Measurements from ENCODE around the gene FAM83B.

The FAM83B gene

DNA sequence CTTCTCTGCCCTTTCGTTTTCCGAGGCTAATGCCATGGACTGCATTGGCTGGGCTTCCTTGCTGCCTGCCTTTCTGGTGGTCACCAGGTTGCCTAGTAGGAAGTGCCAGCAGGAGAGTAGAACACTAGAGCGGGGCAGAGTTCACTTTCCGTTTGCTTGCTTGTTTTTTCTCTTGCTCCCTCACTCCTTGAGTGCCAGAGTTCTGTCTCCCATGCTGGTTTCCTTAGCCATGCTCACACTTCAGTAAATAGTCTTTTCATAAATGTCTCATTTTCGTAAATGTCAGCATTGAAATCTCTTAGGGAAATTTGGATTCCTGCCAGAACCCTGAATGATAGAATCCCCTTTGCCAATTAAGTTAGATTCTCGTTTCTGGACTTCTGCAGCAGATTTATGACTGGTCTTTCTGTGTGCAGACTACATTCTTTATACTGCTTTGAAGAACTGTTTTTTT, 63.9 kb downstream of the FAM83B start:
- H3K27me3 Mint-ChIP-seq: no peaks in the 10 kb centered on the region
- ATAC-seq (replicated peaks; ENCODE audit: extremely low read depth, poor library complexity, severe bottlenecking) (no peak), DNase-seq (ENCODE audit: low spot score in 2 of 2) (no peak)
- no peaks in the 10 kb centered on the region for H3K36me3 Mint-ChIP-seq (ENCODE audit: insufficient read depth)
- H3K9me3 Mint-ChIP-seq: peaks cover 6% of the 10 kb centered on the region
- no peak overlapping the region for H3K4me3 Mint-ChIP-seq
- H3K27ac Mint-ChIP-seq (ENCODE audit: low read depth): no peak overlapping the region
- H3K4me1 Mint-ChIP-seq: no peaks in the 10 kb centered on the region

DNA sequence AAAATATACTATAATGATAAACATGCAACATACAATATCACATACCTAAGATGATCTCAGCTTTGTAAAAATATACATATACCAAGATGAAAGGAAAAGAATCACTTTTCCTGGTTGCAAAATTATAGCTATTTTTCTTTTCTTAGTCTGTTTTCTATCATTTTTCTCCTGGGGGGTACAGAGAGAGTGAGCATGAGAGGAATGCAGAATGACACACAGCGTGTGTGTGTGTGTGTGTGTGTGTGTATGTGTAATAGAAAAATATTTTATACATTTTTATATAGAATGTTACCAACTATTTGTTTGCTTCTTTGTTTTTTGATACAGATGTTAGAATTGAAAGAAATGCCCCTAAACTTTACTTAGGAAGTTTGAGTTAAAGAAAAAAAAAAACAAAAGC, 64.3 kb downstream of the FAM83B start:
- H3K9me3 Mint-ChIP-seq: peaks cover 8% of the 10 kb centered on the region
- H3K27me3 Mint-ChIP-seq: no peaks in the 10 kb centered on the region
- H3K27ac Mint-ChIP-seq (ENCODE audit: low read depth): no peak overlapping the region
- no peaks in the 10 kb centered on the region for H3K4me1 Mint-ChIP-seq
- no peaks in the 10 kb centered on the region for H3K36me3 Mint-ChIP-seq (ENCODE audit: insufficient read depth)
- ATAC-seq (replicated peaks; ENCODE audit: extremely low read depth, poor library complexity, severe bottlenecking) (no peak), DNase-seq (ENCODE audit: low spot score in 2 of 2) (no peak)
- H3K4me3 Mint-ChIP-seq: no peak overlapping the region

GRCh38 chr6:54913211-54913610, 66.6 kb downstream of the FAM83B start:
- no peak overlapping the region for H3K4me3 Mint-ChIP-seq
- DNase-seq (ENCODE audit: low spot score in 2 of 2): no peak
- no peak for ATAC-seq (replicated peaks; ENCODE audit: extremely low read depth, poor library complexity, severe bottlenecking)

GRCh38 chr6:54916858-54917257, 70.3 kb downstream of the FAM83B start:
- H3K27ac Mint-ChIP-seq (ENCODE audit: low read depth): no peak overlapping the region

More at GRCh38 chr6:54913211-54913610, 66.6 kb downstream of the FAM83B start:
- H3K27me3 Mint-ChIP-seq: no peaks in the 10 kb centered on the region
- no peaks in the 10 kb centered on the region for H3K36me3 Mint-ChIP-seq (ENCODE audit: insufficient read depth)
- no peaks in the 10 kb centered on the region for H3K4me1 Mint-ChIP-seq
- peaks cover 13% of the 10 kb centered on the region for H3K9me3 Mint-ChIP-seq
- H3K27ac Mint-ChIP-seq (ENCODE audit: low read depth): no peak overlapping the region

DNA sequence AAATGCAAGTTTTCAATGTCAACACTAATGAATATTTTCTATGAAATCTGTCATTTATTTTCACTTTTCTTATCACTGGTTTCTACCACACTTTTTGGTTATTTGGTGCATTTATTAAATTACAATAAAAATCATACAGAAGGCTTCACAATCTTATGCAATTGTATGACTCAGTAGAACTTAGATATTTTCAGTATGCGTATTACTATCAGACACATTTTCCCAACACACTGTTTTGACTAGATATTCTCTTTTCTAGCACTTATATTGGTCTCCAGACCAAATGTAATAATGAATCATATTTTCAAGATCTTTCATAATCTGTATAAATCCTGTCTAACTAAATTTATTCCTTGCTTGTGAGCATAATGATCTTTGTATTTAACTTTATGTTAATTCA, 74.1 kb downstream of the FAM83B start:
- no peak for DNase-seq (ENCODE audit: low spot score in 2 of 2)
- H3K4me3 Mint-ChIP-seq: no peak overlapping the region

More at GRCh38 chr6:54916858-54917257, 70.3 kb downstream of the FAM83B start:
- H3K36me3 Mint-ChIP-seq (ENCODE audit: insufficient read depth): no peaks in the 10 kb centered on the region
- ATAC-seq (replicated peaks; ENCODE audit: extremely low read depth, poor library complexity, severe bottlenecking): no peak
- H3K9me3 Mint-ChIP-seq: peaks cover 17% of the 10 kb centered on the region
- no peak for DNase-seq (ENCODE audit: low spot score in 2 of 2)
- H3K27me3 Mint-ChIP-seq: no peaks in the 10 kb centered on the region
- H3K4me1 Mint-ChIP-seq: no peaks in the 10 kb centered on the region
- no peak overlapping the region for H3K4me3 Mint-ChIP-seq

GRCh38 chr6:54921891-54922290, 75.3 kb downstream of the FAM83B start:
- ATAC-seq (replicated peaks; ENCODE audit: extremely low read depth, poor library complexity, severe bottlenecking) (no peak), DNase-seq (ENCODE audit: low spot score in 2 of 2) (no peak)
- peaks cover 11% of the 10 kb centered on the region for H3K9me3 Mint-ChIP-seq
- no peaks in the 10 kb centered on the region for H3K36me3 Mint-ChIP-seq (ENCODE audit: insufficient read depth)
- H3K27ac Mint-ChIP-seq (ENCODE audit: low read depth): no peak overlapping the region
- H3K27me3 Mint-ChIP-seq: no peaks in the 10 kb centered on the region
- no peaks in the 10 kb centered on the region for H3K4me1 Mint-ChIP-seq
- H3K4me3 Mint-ChIP-seq: no peak overlapping the region

More for the DNA sequence above, 74.1 kb downstream of the FAM83B start:
- no peaks in the 10 kb centered on the region for H3K4me1 Mint-ChIP-seq
- H3K27ac Mint-ChIP-seq (ENCODE audit: low read depth): no peak overlapping the region
- H3K27me3 Mint-ChIP-seq: no peaks in the 10 kb centered on the region
- peaks cover 17% of the 10 kb centered on the region for H3K9me3 Mint-ChIP-seq
- ATAC-seq (replicated peaks; ENCODE audit: extremely low read depth, poor library complexity, severe bottlenecking): no peak
- no peaks in the 10 kb centered on the region for H3K36me3 Mint-ChIP-seq (ENCODE audit: insufficient read depth)

- DNase-seq (ENCODE audit: low spot score in 2 of 2): no peak
- no peak overlapping the region for H3K4me3 Mint-ChIP-seq
- H3K36me3 Mint-ChIP-seq (ENCODE audit: insufficient read depth): no peaks in the 10 kb centered on the region
- H3K27me3 Mint-ChIP-seq: no peaks in the 10 kb centered on the region
- H3K27ac Mint-ChIP-seq (ENCODE audit: low read depth): no peak overlapping the region
- no peaks in the 10 kb centered on the region for H3K4me1 Mint-ChIP-seq
- no peak for ATAC-seq (replicated peaks; ENCODE audit: extremely low read depth, poor library complexity, severe bottlenecking)
- H3K9me3 Mint-ChIP-seq: peaks cover 18% of the 10 kb centered on the region
These were observed 82.8 kb downstream of the FAM83B start for GRCh38 chr6:54929245-54929909.

- ATAC-seq (replicated peaks; ENCODE audit: extremely low read depth, poor library complexity, severe bottlenecking): no peak
- H3K36me3 Mint-ChIP-seq (ENCODE audit: insufficient read depth): no peaks in the 10 kb centered on the region
- H3K27ac Mint-ChIP-seq (ENCODE audit: low read depth): no peak overlapping the region
- H3K4me3 Mint-ChIP-seq: no peak overlapping the region
- no peaks in the 10 kb centered on the region for H3K27me3 Mint-ChIP-seq
- H3K4me1 Mint-ChIP-seq: no peaks in the 10 kb centered on the region
- DNase-seq (ENCODE audit: low spot score in 2 of 2): no peak
- peaks cover 18% of the 10 kb centered on the region for H3K9me3 Mint-ChIP-seq
These were observed 86.1 kb downstream of the FAM83B start for GRCh38 chr6:54932622-54933021.

GRCh38 chr6:54935739-54936138, 89.2 kb downstream of the FAM83B start:
- H3K9me3 Mint-ChIP-seq: peaks cover 25% of the 10 kb centered on the region
- H3K36me3 Mint-ChIP-seq (ENCODE audit: insufficient read depth): peaks cover 4% of the 10 kb centered on the region
- H3K27me3 Mint-ChIP-seq: no peaks in the 10 kb centered on the region
- no peak for ATAC-seq (replicated peaks; ENCODE audit: extremely low read depth, poor library complexity, severe bottlenecking)
- DNase-seq (ENCODE audit: low spot score in 2 of 2): no peak
- no peaks in the 10 kb centered on the region for H3K4me1 Mint-ChIP-seq
- no peak overlapping the region for H3K4me3 Mint-ChIP-seq
- no peak overlapping the region for H3K27ac Mint-ChIP-seq (ENCODE audit: low read depth)

DNA sequence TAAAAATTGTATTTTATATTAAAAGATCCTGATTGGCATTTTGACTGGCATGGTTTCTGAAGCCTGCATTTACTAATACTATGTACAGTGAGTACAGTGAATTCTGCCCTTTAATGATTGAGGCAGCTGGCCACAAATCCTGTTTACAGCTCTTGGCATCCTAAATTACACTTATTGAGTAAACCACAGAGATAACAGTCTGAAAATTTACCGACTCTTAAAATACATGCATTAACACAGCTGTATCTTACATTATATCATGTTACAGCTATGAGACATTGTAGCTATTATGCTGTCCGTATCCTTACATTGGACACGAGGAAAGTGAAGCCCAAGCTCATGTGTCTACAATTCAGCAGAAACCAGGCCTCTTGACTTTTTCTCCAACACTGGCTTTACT, 90.8 kb downstream of the FAM83B start:
- no peaks in the 10 kb centered on the region for H3K27me3 Mint-ChIP-seq
- H3K27ac Mint-ChIP-seq (ENCODE audit: low read depth): no peak overlapping the region
- DNase-seq (ENCODE audit: low spot score in 2 of 2) (no peak), ATAC-seq (replicated peaks; ENCODE audit: extremely low read depth, poor library complexity, severe bottlenecking) (no peak)
- peaks cover 16% of the 10 kb centered on the region for H3K9me3 Mint-ChIP-seq
- peaks cover 4% of the 10 kb centered on the region for H3K36me3 Mint-ChIP-seq (ENCODE audit: insufficient read depth)
- H3K4me1 Mint-ChIP-seq: no peaks in the 10 kb centered on the region
- no peak overlapping the region for H3K4me3 Mint-ChIP-seq

DNA sequence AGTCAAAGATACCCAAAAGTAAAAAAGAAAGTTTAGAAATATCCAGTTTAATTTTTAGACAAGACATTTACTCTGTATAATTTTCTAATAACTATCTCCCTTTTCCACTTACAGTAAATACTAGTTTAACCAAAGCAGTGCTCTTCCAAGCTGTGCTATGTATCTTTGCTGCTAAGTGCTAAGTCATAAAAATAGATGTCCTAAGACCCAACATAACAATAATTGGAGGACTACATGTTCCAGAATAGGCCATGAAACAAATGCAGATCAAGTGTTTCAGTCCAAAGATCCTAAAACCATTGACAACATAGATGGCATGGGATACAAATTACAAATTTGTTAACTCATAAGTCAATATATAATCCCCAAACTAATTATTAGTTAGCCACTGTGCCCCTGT, 111.1 kb downstream of the FAM83B start:
- no peak overlapping the region for H3K27ac Mint-ChIP-seq (ENCODE audit: low read depth)
- no peak overlapping the region for H3K4me3 Mint-ChIP-seq

DNA sequence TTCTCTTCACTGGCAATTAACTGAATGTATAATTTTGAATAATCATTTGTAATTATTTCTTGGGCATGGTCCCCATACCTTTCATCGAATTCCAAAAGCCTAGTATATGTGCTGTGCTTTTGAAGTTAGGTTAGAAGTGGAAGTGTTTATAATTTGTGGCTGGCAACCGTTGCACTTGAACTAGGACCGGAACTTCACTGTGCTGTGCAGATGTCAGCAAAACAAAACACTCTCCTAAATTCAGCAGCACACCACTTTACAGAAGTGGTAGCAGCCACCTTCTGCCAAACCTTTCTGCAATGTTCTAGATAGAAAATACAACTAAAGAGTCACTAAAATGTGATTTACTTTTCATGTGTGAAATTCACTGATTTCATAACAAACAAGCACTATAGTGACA, 111.9 kb downstream of the FAM83B start:
- Mint-ChIP-seq H3K27me3 (no peaks in the 10 kb centered on the region), H3K9me3 (peaks cover 7% of the 10 kb centered on the region), H3K36me3 (ENCODE audit: insufficient read depth) (peaks cover 1% of the 10 kb centered on the region), H3K27ac (ENCODE audit: low read depth) (no peak overlapping the region), H3K4me1 (no peaks in the 10 kb centered on the region), H3K4me3 (no peak overlapping the region)
- no peak for ATAC-seq (replicated peaks; ENCODE audit: extremely low read depth, poor library complexity, severe bottlenecking)
- no peak for DNase-seq (ENCODE audit: low spot score in 2 of 2)

More for the DNA sequence above, 111.1 kb downstream of the FAM83B start:
- Mint-ChIP-seq H3K9me3 (peaks cover 12% of the 10 kb centered on the region), H3K36me3 (ENCODE audit: insufficient read depth) (peaks cover 1% of the 10 kb centered on the region), H3K27me3 (no peaks in the 10 kb centered on the region), H3K4me1 (no peaks in the 10 kb centered on the region)
- no peak for DNase-seq (ENCODE audit: low spot score in 2 of 2)
- ATAC-seq (replicated peaks; ENCODE audit: extremely low read depth, poor library complexity, severe bottlenecking): no peak

- no peaks in the 10 kb centered on the region for H3K27me3 Mint-ChIP-seq
- no peaks in the 10 kb centered on the region for H3K4me1 Mint-ChIP-seq
- H3K27ac Mint-ChIP-seq (ENCODE audit: low read depth): no peak overlapping the region
- H3K36me3 Mint-ChIP-seq (ENCODE audit: insufficient read depth): peaks cover 1% of the 10 kb centered on the region
- ATAC-seq (replicated peaks; ENCODE audit: extremely low read depth, poor library complexity, severe bottlenecking) (no peak), DNase-seq (ENCODE audit: low spot score in 2 of 2) (no peak)
- peaks cover 4% of the 10 kb centered on the region for H3K9me3 Mint-ChIP-seq
- no peak overlapping the region for H3K4me3 Mint-ChIP-seq
These were observed 113.2 kb downstream of the FAM83B start for GRCh38 chr6:54959820-54960219.

All from central memory CD8-positive, alpha-beta T cell (primary cell).